ENCODE measurements around the gene SDF2L1. TPM values are rescaled to one million over a fixed set of nuclear protein-coding genes. Genes with fewer than 3 reads are reported as not detected.

Gene SDF2L1
- total RNA-seq, 1 donor from 2014 or later = 4.3 TPM

GRCh38 chr22:21672107-21672629 is 30.1 kb downstream of the SDF2L1 start:
- no peak overlapping the region for H3K4me3 Mint-ChIP-seq
- Histone ChIP-seq H4K20me1 (ENCODE audit: low read depth) (no peaks in the 10 kb centered on the region), H3K27me3 (no peaks in the 10 kb centered on the region), H3K9ac (no peak overlapping the region), H3K4me2 (no peak overlapping the region), H3K4me3 (no peak overlapping the region), H3F3A (ENCODE audit: low read depth) (no peaks in the 10 kb centered on the region), H3K4me1 (no peaks in the 10 kb centered on the region), H3K27ac (no peak overlapping the region), H2AFZ (replicated peaks) (no peak overlapping the region), H3K79me2 (ENCODE audit: low read depth) (peaks cover 9% of the 10 kb centered on the region), H3K9me3 (ENCODE audit: low read depth) (no peaks in the 10 kb centered on the region), H3K36me3 (no peaks in the 10 kb centered on the region)
- no peak for DNase-seq (ENCODE audit: low spot score)
- TF ChIP-seq EZH2 (IDR thresholded peaks at IDR 0.05) (no peak), CTCF (IDR thresholded peaks at IDR 0.05) (no peak), EZH2phosphoT487 (IDR thresholded peaks at IDR 0.05) (no peak)
- peaks cover 14% of the 10 kb centered on the region for H3K36me3 Mint-ChIP-seq
- no peak overlapping the region for H3K27ac Mint-ChIP-seq
- no peaks in the 10 kb centered on the region for H3K27me3 Mint-ChIP-seq (ENCODE audit: insufficient read depth, low read depth)
- peaks cover 3% of the 10 kb centered on the region for H3K4me1 Mint-ChIP-seq
- H3K9me3 Mint-ChIP-seq = no peaks in the 10 kb centered on the region

GRCh38 chr22:21673534-21674321 is 31.6 kb downstream of the SDF2L1 start:
- no peak for DNase-seq (ENCODE audit: low spot score)
- Histone ChIP-seq H3K4me2 (no peak overlapping the region), H3K27ac (no peak overlapping the region), H3K9me3 (ENCODE audit: low read depth) (no peaks in the 10 kb centered on the region), H3F3A (ENCODE audit: low read depth) (no peaks in the 10 kb centered on the region), H3K36me3 (no peaks in the 10 kb centered on the region), H3K4me3 (no peak overlapping the region), H4K20me1 (ENCODE audit: low read depth) (no peaks in the 10 kb centered on the region), H3K27me3 (no peaks in the 10 kb centered on the region), H2AFZ (replicated peaks) (no peak overlapping the region), H3K79me2 (ENCODE audit: low read depth) (no peaks in the 10 kb centered on the region), H3K4me1 (no peaks in the 10 kb centered on the region), H3K9ac (no peak overlapping the region)
- H3K4me1 Mint-ChIP-seq = no peaks in the 10 kb centered on the region
- TF ChIP-seq EZH2phosphoT487 (IDR thresholded peaks at IDR 0.05) (no peak), CTCF (IDR thresholded peaks at IDR 0.05) (no peak), EZH2 (IDR thresholded peaks at IDR 0.05) (no peak)
- no peak overlapping the region for H3K4me3 Mint-ChIP-seq
- no peaks in the 10 kb centered on the region for H3K9me3 Mint-ChIP-seq
- H3K27me3 Mint-ChIP-seq (ENCODE audit: insufficient read depth, low read depth) = no peaks in the 10 kb centered on the region
- peaks cover 18% of the 10 kb centered on the region for H3K36me3 Mint-ChIP-seq
- H3K27ac Mint-ChIP-seq = no peak overlapping the region

GRCh38 chr22:21674638-21675245 is 32.6 kb downstream of the SDF2L1 start:
- H3K36me3 ChIP-seq = no peaks in the 10 kb centered on the region
- no peak overlapping the region for H3K9ac ChIP-seq
- no peak overlapping the region for H3K4me3 Mint-ChIP-seq
- no peaks in the 10 kb centered on the region for H3K4me1 ChIP-seq
- no peaks in the 10 kb centered on the region for H3K27me3 Mint-ChIP-seq (ENCODE audit: insufficient read depth, low read depth)
- H3K9me3 Mint-ChIP-seq = no peaks in the 10 kb centered on the region
- DNase-seq (ENCODE audit: low spot score) = no peak
- no peaks in the 10 kb centered on the region for H4K20me1 ChIP-seq (ENCODE audit: low read depth)
- TF ChIP-seq CTCF (IDR thresholded peaks at IDR 0.05) (no peak), EZH2phosphoT487 (IDR thresholded peaks at IDR 0.05) (no peak), EZH2 (IDR thresholded peaks at IDR 0.05) (no peak)
- peaks cover 18% of the 10 kb centered on the region for H3K36me3 Mint-ChIP-seq
- H2AFZ ChIP-seq (replicated peaks) = no peak overlapping the region
- no peaks in the 10 kb centered on the region for H3K9me3 ChIP-seq (ENCODE audit: low read depth)
- no peaks in the 10 kb centered on the region for H3K27me3 ChIP-seq
- H3K4me3 ChIP-seq = no peak overlapping the region
- H3K4me2 ChIP-seq = no peak overlapping the region
- no peak overlapping the region for H3K27ac Mint-ChIP-seq
- H3K27ac ChIP-seq = no peak overlapping the region
- H3K79me2 ChIP-seq (ENCODE audit: low read depth) = no peaks in the 10 kb centered on the region
- no peaks in the 10 kb centered on the region for H3K4me1 Mint-ChIP-seq
- no peaks in the 10 kb centered on the region for H3F3A ChIP-seq (ENCODE audit: low read depth)

All from neural progenitor cell (in vitro differentiated cells).